GM19467 (cell line): Measurements from ENCODE around the gene ABCA6.
"Not testable (repeated sequence)": the region's sequence is repeated elsewhere in the genome, so short reads cannot be mapped to it uniquely, and the experiment has no call there.

Experiments
- ATAC-seq: cut with Tn5 transposase; IDR thresholded peaks from one replicate; pipeline ENCODE4 v1.9.1; 2021; ENCODE audit warnings: mild to moderate bottlenecking, moderate library complexity; ENCODE audit not compliant: unreplicated experiment

ABCA6 gene

GRCh38 chr17:69073392-69073791, 68.3 kb downstream of the ABCA6 start:
- ATAC-seq: not testable (repeated sequence)

- not testable (repeated sequence) for ATAC-seq
Observed at GRCh38 chr17:69072803-69073256, 68.9 kb downstream of the ABCA6 start.

- ATAC-seq: not testable (repeated sequence)
Observed at GRCh38 chr17:69071233-69071586, 70.5 kb downstream of the ABCA6 start.

- not testable (repeated sequence) for ATAC-seq
Observed at GRCh38 chr17:69070378-69071232, 71.1 kb downstream of the ABCA6 start.

- ATAC-seq: no peak
Observed at GRCh38 chr17:69069226-69069750, 72.4 kb downstream of the ABCA6 start.

GRCh38 chr17:69067274-69068047, 74.2 kb downstream of the ABCA6 start:
- no peak for ATAC-seq

- no peak for ATAC-seq
Observed at GRCh38 chr17:69066482-69066881, 75.2 kb downstream of the ABCA6 start.

GRCh38 chr17:69065113-69065512, 76.6 kb downstream of the ABCA6 start:
- ATAC-seq: no peak

GRCh38 chr17:69064476-69064875, 77.2 kb downstream of the ABCA6 start:
- no peak for ATAC-seq

- no peak for ATAC-seq
Observed at GRCh38 chr17:69064001-69064400, 77.7 kb downstream of the ABCA6 start.

GRCh38 chr17:69062860-69063581, 78.7 kb downstream of the ABCA6 start:
- ATAC-seq: no peak

- no peak for ATAC-seq
Observed at GRCh38 chr17:69061721-69062556, 79.8 kb downstream of the ABCA6 start.

GRCh38 chr17:69060822-69061221, 80.9 kb downstream of the ABCA6 start, which contains the start of gene ABCA9:
Gene ABCA9 (minus strand): TSS chr17:69060927. CDS start chr17:69051126, 9,801 bp downstream.
- ATAC-seq: no peak

GRCh38 chr17:69059458-69060175, 82.1 kb downstream of the ABCA6 start:
- no peak for ATAC-seq

GRCh38 chr17:69058165-69058564, 83.5 kb downstream of the ABCA6 start:
- ATAC-seq: no peak

GRCh38 chr17:69057280-69057679, 84.4 kb downstream of the ABCA6 start:
- ATAC-seq: no peak

- no peak for ATAC-seq
Observed at GRCh38 chr17:69056179-69056823, 85.4 kb downstream of the ABCA6 start.

- no peak for ATAC-seq
Observed at GRCh38 chr17:69055334-69055733, 86.4 kb downstream of the ABCA6 start.
